HepG2 (cell line): ENCODE measurements around the gene ACTR3. TPM values are rescaled to one million over a fixed set of nuclear protein-coding genes. Genes with fewer than 3 reads are reported as not detected.

ENCODE experiments used
- ARNT ChIP-seq: fragments of 450-650 bp; IDR thresholded peaks from 2 replicates; pipeline ENCODE4 v1.6.1; 2017
- BORCS8-MEF2B ChIP-seq: sonication (generic); formaldehyde crosslinking; IDR thresholded peaks from 2 replicates; pipeline ENCODE4 v1.8.0; 2022; ENCODE audit warnings: mild to moderate bottlenecking, missing genetic modification reagents
- CEBPG ChIP-seq: IDR thresholded peaks from 2 replicates; pipeline ENCODE4 v1.6.1; 2016
- HNF4A ChIP-seq: sonication (generic); formaldehyde crosslinking; IDR thresholded peaks from 2 replicates; pipeline ENCODE4 v1.4.0; 2020; ENCODE audit warnings: missing genetic modification reagents
- NCOA2 ChIP-seq: sonication (generic); formaldehyde crosslinking; IDR thresholded peaks from 2 replicates; pipeline ENCODE4 v1.8.0; 2022; ENCODE audit warnings: inconsistent platforms
- RFX1 ChIP-seq: fragments of 450-650 bp; IDR thresholded peaks from 2 replicates; pipeline ENCODE4 v1.6.1; 2017
- YEATS4 ChIP-seq: sonication (generic); formaldehyde crosslinking; IDR thresholded peaks from 2 replicates; pipeline ENCODE4 v1.4.0; 2020; ENCODE audit warnings: missing genetic modification reagents, borderline replicate concordance
- ZFP36 ChIP-seq: fragments of 150-350 bp; IDR thresholded peaks from 2 replicates; pipeline ENCODE4 v1.6.1; 2018; ENCODE audit warnings: borderline replicate concordance, low read length, low read depth; ENCODE audit not compliant: partially characterized antibody
- ZNF335 ChIP-seq: sonication (generic); formaldehyde crosslinking; IDR thresholded peaks from 2 replicates; pipeline ENCODE4 v1.4.0; 2020; ENCODE audit warnings: missing genetic modification reagents
- ZNF570 ChIP-seq: sonication (generic); formaldehyde crosslinking; IDR thresholded peaks from 2 replicates; pipeline ENCODE4 v1.4.0; 2020; ENCODE audit warnings: mild to moderate bottlenecking, missing genetic modification reagents, borderline replicate concordance
- ZNF572 ChIP-seq: sonication (generic); formaldehyde crosslinking; IDR thresholded peaks from 2 replicates; pipeline ENCODE4 v1.5.1; 2020; ENCODE audit warnings: mild to moderate bottlenecking, missing genetic modification reagents
- ZNF660 ChIP-seq: sonication (generic); formaldehyde crosslinking; IDR thresholded peaks from 2 replicates; pipeline ENCODE4 v1.5.1; 2020; ENCODE audit warnings: mild to moderate bottlenecking, low read depth, missing genetic modification reagents, borderline replicate concordance
- ZNF790 ChIP-seq: sonication (generic); formaldehyde crosslinking; IDR thresholded peaks from 2 replicates; pipeline ENCODE4 v1.8.0; 2022; ENCODE audit warnings: missing genetic modification reagents, mild to moderate bottlenecking, borderline replicate concordance
- polyA plus RNA-seq, 8 experiments: library from polyadenylated mRNA; depleted of rRNA in 3 of 8; stranded (reverse) in 7 of 8; unstranded in 1 of 8; fragments of >200 nt; fragmentation: Illumina TruSeq in 4 of 8; extraction: Trizol in 4 of 8; gene quantifications; 2 replicates each; pipeline versions ENCODE4 v1.2.1 to v1.2.3, GENCODE V29; 2011 to 2016; ENCODE audit warnings: low read depth in 4 of 8, missing spikeins in 1 of 8, mixed read lengths in 1 of 8; ENCODE audit not compliant: insufficient read depth in 1 of 8
- total RNA-seq, 5 experiments: library from RNA; depleted of rRNA; stranded (reverse); fragments of >200 nt; fragmentation: Illumina TruSeq; extraction: Trizol; gene quantifications; 2 replicates each; pipeline ENCODE4 v1.2.3, GENCODE V29; 2016; ENCODE audit warnings: low read depth in 1 of 5
- TF ChIP-seq, protein P1 (sequence below): sonication (generic); formaldehyde crosslinking; IDR thresholded peaks from 2 replicates; pipeline ENCODE4 v1.4.0; 2020; ENCODE audit warnings: mild to moderate bottlenecking, missing genetic modification reagents, borderline replicate concordance
- TF ChIP-seq, protein P2 (sequence below): sonication (generic); formaldehyde crosslinking; IDR thresholded peaks from 2 replicates; pipeline ENCODE4 v1.8.0; 2022; ENCODE audit warnings: missing genetic modification reagents, mild to moderate bottlenecking, moderate library complexity, borderline replicate concordance
- TF ChIP-seq, protein P3 (sequence below): sonication (generic); formaldehyde crosslinking; IDR thresholded peaks from 2 replicates; pipeline ENCODE4 v1.8.0; 2023; ENCODE audit warnings: mild to moderate bottlenecking, missing genetic modification reagents
- TF ChIP-seq, protein P4 (sequence below): IDR thresholded peaks from 2 replicates; pipeline ENCODE4 v1.6.1; 2016; ENCODE audit warnings: low read depth, borderline replicate concordance
- TF ChIP-seq, protein P5 (sequence below): sonication (generic); formaldehyde crosslinking; IDR thresholded peaks from 2 replicates; pipeline ENCODE4 v1.5.1; 2020; ENCODE audit warnings: mild to moderate bottlenecking, moderate library complexity, missing genetic modification reagents
- TF ChIP-seq, protein P6 (sequence below): sonication (generic); formaldehyde crosslinking; IDR thresholded peaks from 2 replicates; pipeline ENCODE4 v1.8.1; 2023; ENCODE audit warnings: missing genetic modification reagents, mild to moderate bottlenecking, borderline replicate concordance

Gene ACTR3
- total and polyA plus RNA-seq, 2 of the 13 experiments (the other 11 are each of a cell fraction or from before 2014, with no cell fraction given), result 123 to 225 TPM

DNA sequence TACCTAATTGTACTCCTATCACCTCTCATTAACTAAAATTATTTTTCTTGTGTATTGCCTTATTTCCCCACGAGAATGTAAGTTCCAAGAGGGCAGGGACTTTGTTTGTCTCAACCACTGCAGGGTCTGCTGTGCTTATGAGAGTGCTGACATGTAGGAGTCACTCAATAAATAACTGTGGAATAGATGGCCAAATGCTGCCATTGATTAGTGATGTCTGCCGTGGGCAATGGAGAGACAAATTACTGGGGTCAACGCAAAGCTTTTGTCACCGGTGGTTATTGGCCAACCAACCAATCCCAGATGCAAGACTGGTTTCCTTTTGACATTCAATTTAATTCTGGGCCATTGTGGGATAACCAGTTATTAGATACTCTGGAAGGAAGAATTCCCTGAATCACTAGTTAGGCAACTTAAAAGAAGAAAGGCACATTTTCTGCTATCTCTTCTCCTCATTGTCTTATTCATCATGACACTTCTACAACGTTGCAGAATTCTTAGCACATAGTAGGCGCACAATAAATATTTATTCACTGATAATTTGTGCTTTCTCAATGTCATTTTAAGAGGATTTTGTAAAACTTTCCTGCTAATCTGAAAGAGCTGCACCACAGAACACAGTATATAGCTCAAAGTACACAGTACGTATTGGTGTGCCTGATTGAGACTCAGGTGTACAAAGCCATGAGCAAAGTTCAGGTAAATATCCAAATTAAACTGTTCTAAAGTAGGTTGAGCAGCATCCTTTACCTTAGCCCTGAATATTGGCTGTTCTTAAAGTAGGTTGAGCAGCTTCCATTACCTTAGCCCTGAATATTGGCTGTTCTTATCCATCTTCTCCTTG, 95.9 kb downstream of the ACTR3 start (continued):
- TF ChIP-seq, protein P1, sequence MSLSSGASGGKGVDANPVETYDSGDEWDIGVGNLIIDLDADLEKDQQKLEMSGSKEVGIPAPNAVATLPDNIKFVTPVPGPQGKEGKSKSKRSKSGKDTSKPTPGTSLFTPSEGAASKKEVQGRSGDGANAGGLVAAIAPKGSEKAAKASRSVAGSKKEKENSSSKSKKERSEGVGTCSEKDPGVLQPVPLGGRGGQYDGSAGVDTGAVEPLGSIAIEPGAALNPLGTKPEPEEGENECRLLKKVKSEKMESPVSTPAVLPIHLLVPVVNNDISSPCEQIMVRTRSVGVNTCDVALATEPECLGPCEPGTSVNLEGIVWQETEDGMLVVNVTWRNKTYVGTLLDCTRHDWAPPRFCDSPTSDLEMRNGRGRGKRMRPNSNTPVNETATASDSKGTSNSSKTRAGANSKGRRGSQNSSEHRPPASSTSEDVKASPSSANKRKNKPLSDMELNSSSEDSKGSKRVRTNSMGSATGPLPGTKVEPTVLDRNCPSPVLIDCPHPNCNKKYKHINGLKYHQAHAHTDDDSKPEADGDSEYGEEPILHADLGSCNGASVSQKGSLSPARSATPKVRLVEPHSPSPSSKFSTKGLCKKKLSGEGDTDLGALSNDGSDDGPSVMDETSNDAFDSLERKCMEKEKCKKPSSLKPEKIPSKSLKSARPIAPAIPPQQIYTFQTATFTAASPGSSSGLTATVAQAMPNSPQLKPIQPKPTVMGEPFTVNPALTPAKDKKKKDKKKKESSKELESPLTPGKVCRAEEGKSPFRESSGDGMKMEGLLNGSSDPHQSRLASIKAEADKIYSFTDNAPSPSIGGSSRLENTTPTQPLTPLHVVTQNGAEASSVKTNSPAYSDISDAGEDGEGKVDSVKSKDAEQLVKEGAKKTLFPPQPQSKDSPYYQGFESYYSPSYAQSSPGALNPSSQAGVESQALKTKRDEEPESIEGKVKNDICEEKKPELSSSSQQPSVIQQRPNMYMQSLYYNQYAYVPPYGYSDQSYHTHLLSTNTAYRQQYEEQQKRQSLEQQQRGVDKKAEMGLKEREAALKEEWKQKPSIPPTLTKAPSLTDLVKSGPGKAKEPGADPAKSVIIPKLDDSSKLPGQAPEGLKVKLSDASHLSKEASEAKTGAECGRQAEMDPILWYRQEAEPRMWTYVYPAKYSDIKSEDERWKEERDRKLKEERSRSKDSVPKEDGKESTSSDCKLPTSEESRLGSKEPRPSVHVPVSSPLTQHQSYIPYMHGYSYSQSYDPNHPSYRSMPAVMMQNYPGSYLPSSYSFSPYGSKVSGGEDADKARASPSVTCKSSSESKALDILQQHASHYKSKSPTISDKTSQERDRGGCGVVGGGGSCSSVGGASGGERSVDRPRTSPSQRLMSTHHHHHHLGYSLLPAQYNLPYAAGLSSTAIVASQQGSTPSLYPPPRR (CRISPR knock-in tag), result 0 out of 2 replicates have a peak, but pooled peaks have one; percentile 61
- TF ChIP-seq CEBPG (CRISPR knock-in tag) (0 out of 2 replicates have a peak, but pooled peaks have one; percentile 14), YEATS4 (CRISPR knock-in tag) (no peak), ZNF660 (CRISPR knock-in tag) (no peak), ARNT (no peak), BORCS8-MEF2B (no peak), ZNF335 (no peak), RFX1 (no peak), ZFP36 (no peak), NCOA2 (CRISPR knock-in tag) (no peak), ZNF570 (CRISPR knock-in tag) (no peak), ZNF572 (no peak), ZNF790 (CRISPR knock-in tag) (no peak), HNF4A (peak; percentile 95)
- TF ChIP-seq, protein P2, sequence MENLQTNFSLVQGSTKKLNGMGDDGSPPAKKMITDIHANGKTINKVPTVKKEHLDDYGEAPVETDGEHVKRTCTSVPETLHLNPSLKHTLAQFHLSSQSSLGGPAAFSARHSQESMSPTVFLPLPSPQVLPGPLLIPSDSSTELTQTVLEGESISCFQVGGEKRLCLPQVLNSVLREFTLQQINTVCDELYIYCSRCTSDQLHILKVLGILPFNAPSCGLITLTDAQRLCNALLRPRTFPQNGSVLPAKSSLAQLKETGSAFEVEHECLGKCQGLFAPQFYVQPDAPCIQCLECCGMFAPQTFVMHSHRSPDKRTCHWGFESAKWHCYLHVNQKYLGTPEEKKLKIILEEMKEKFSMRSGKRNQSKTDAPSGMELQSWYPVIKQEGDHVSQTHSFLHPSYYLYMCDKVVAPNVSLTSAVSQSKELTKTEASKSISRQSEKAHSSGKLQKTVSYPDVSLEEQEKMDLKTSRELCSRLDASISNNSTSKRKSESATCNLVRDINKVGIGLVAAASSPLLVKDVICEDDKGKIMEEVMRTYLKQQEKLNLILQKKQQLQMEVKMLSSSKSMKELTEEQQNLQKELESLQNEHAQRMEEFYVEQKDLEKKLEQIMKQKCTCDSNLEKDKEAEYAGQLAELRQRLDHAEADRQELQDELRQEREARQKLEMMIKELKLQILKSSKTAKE (CRISPR knock-in tag), result no peak
- TF ChIP-seq, protein P3, sequence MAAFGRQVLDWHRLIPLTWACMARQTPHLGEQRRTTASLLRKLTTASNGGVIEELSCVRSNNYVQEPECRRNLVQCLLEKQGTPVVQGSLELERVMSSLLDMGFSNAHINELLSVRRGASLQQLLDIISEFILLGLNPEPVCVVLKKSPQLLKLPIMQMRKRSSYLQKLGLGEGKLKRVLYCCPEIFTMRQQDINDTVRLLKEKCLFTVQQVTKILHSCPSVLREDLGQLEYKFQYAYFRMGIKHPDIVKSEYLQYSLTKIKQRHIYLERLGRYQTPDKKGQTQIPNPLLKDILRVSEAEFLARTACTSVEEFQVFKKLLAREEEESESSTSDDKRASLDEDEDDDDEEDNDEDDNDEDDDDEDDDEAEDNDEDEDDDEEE, result no peak
- TF ChIP-seq, protein P4, sequence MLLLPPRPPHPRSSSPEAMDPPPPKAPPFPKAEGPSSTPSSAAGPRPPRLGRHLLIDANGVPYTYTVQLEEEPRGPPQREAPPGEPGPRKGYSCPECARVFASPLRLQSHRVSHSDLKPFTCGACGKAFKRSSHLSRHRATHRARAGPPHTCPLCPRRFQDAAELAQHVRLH, result no peak
- TF ChIP-seq, protein P5, sequence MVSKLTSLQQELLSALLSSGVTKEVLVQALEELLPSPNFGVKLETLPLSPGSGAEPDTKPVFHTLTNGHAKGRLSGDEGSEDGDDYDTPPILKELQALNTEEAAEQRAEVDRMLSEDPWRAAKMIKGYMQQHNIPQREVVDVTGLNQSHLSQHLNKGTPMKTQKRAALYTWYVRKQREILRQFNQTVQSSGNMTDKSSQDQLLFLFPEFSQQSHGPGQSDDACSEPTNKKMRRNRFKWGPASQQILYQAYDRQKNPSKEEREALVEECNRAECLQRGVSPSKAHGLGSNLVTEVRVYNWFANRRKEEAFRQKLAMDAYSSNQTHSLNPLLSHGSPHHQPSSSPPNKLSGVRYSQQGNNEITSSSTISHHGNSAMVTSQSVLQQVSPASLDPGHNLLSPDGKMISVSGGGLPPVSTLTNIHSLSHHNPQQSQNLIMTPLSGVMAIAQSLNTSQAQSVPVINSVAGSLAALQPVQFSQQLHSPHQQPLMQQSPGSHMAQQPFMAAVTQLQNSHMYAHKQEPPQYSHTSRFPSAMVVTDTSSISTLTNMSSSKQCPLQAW (CRISPR knock-in tag), result no peak
- TF ChIP-seq, protein P6, sequence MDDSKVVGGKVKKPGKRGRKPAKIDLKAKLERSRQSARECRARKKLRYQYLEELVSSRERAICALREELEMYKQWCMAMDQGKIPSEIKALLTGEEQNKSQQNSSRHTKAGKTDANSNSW, result no peak
